HepG2 (cell line): Measurements from ENCODE around the gene ZNF512B. TPM values are rescaled to one million over a fixed set of nuclear protein-coding genes. Genes with fewer than 3 reads are reported as not detected.

Source experiments
- CENPT ChIP-seq: sonication (generic); formaldehyde crosslinking; IDR thresholded peaks from 2 replicates; pipeline ENCODE4 v1.8.0; 2022; ENCODE audit warnings: low read depth, mild to moderate bottlenecking, moderate library complexity, missing genetic modification reagents
- HIVEP1 ChIP-seq: sonication (generic); formaldehyde crosslinking; IDR thresholded peaks from 2 replicates; pipeline ENCODE4 v1.4.0; 2020; ENCODE audit warnings: mild to moderate bottlenecking, missing genetic modification reagents
- KIAA2018 ChIP-seq: sonication (generic); formaldehyde crosslinking; IDR thresholded peaks from 2 replicates; pipeline ENCODE4 v1.5.0; 2020; ENCODE audit warnings: mild to moderate bottlenecking, missing genetic modification reagents, borderline replicate concordance
- KLF11 ChIP-seq: IDR thresholded peaks from 2 replicates; pipeline ENCODE4 v1.6.1; 2016; ENCODE audit warnings: missing compliant biosample characterization
- MED13 ChIP-seq: sonication (generic); formaldehyde crosslinking; IDR thresholded peaks from 2 replicates; pipeline ENCODE4 v1.5.0; 2020; ENCODE audit warnings: missing genetic modification reagents
- MIER2 ChIP-seq: IDR thresholded peaks from 2 replicates; pipeline ENCODE4 v1.6.1; 2016; ENCODE audit warnings: missing biosample characterization, missing genetic modification reagents
- SNAPC4 ChIP-seq: sonication (generic); formaldehyde crosslinking; IDR thresholded peaks from 2 replicates; pipeline ENCODE4 v1.4.0; 2020; ENCODE audit warnings: mild to moderate bottlenecking, missing genetic modification reagents
- SOX13 ChIP-seq, 3 experiments: fragments of 450-650 bp in 1 of 3; sonication (generic) in 1 of 3; formaldehyde crosslinking in 1 of 3; IDR thresholded peaks in 2 of 3; conservative IDR thresholded peaks in 1 of 3; 2 replicates each; pipeline versions ENCODE4 v1.5.0 to v1.6.1; 2016 to 2020; ENCODE audit warnings: antibody characterized with exemption in 1 of 3, mild to moderate bottlenecking in 1 of 3, missing compliant biosample characterization in 1 of 3, missing genetic modification reagents in 1 of 3, moderate library complexity in 1 of 3
- SP5 ChIP-seq: IDR thresholded peaks from 2 replicates; pipeline ENCODE4 v1.6.1; 2016; ENCODE audit warnings: low read depth, borderline replicate concordance
- ZNF496 ChIP-seq: sonication (generic); formaldehyde crosslinking; IDR thresholded peaks from 2 replicates; pipeline ENCODE4 v1.8.1; 2023; ENCODE audit warnings: mild to moderate bottlenecking, moderate library complexity, missing genetic modification reagents; ENCODE audit not compliant: insufficient replicate concordance
- ZNF740 ChIP-seq: sonication (generic); formaldehyde crosslinking; IDR thresholded peaks from 2 replicates; pipeline ENCODE4 v1.4.0; 2020; ENCODE audit warnings: missing genetic modification reagents
- ZNF773 ChIP-seq: sonication (generic); formaldehyde crosslinking; IDR thresholded peaks from 2 replicates; pipeline ENCODE4 v1.4.0; 2020; ENCODE audit warnings: missing genetic modification reagents, borderline replicate concordance
- ZNF850 ChIP-seq: sonication (generic); formaldehyde crosslinking; conservative IDR thresholded peaks from 2 replicates; pipeline ENCODE4 v1.9.0; 2021; ENCODE audit warnings: mild to moderate bottlenecking, missing genetic modification reagents
- polyA plus RNA-seq, 8 experiments: library from polyadenylated mRNA; depleted of rRNA in 3 of 8; stranded (reverse) in 7 of 8; unstranded in 1 of 8; fragments of >200 nt; fragmentation: Illumina TruSeq in 4 of 8; extraction: Trizol in 4 of 8; gene quantifications; 2 replicates each; pipeline versions ENCODE4 v1.2.1 to v1.2.3, GENCODE V29; 2011 to 2016; ENCODE audit warnings: low read depth in 4 of 8, missing spikeins in 1 of 8, mixed read lengths in 1 of 8; ENCODE audit not compliant: insufficient read depth in 1 of 8
- total RNA-seq, 5 experiments: library from RNA; depleted of rRNA; stranded (reverse); fragments of >200 nt; fragmentation: Illumina TruSeq; extraction: Trizol; gene quantifications; 2 replicates each; pipeline ENCODE4 v1.2.3, GENCODE V29; 2016; ENCODE audit warnings: low read depth in 1 of 5

The ZNF512B gene
- total and polyA plus RNA-seq, 2 of the 13 experiments (the other 11 are each of a cell fraction or from before 2014, with no cell fraction given), result 11.5 to 30.6 TPM

GRCh38 chr20:63978319-63979228 is 8.8 kb upstream of the ZNF512B start (continued):
- TF ChIP-seq KIAA2018 (CRISPR knock-in tag) (no peak), KLF11 (peak; percentile 78), CENPT (CRISPR knock-in tag) (no peak), ZNF740 (CRISPR knock-in tag) (peak; percentile 84), SOX13 (IDR thresholded peaks at IDR 0.05) (no peak), SOX13 (CRISPR knock-in tag; conservative IDR thresholded peaks at IDR 0.05 in 1 of 2, IDR thresholded peaks at IDR 0.05 in 1 of 2) (peak in 1 of 2 experiments; percentile 70; a peak in 2 of 4 replicates), MED13 (CRISPR knock-in tag) (peak; percentile 89), SP5 (CRISPR knock-in tag) (peak; percentile 97), HIVEP1 (CRISPR knock-in tag) (peak; percentile 99), SNAPC4 (CRISPR knock-in tag) (peak; percentile 83), ZNF496 (CRISPR knock-in tag) (no peak), MIER2 (CRISPR knock-in tag) (0 out of 2 replicates have a peak, but pooled peaks have one; percentile 60), ZNF850 (no peak), ZNF773 (CRISPR knock-in tag) (peak; percentile 68; the same call in 1 of the 2 replicates)
